GM21360 (cell line): ENCODE data around the gene PCAT6.
"Not testable (repeated sequence)": the region's sequence is repeated elsewhere in the genome, so short reads cannot be mapped to it uniquely, and the experiment has no call there.

ENCODE experiments used
- ATAC-seq: cut with Tn5 transposase; IDR thresholded peaks from one replicate; pipeline ENCODE4 v1.9.1; 2021; ENCODE audit warnings: mild to moderate bottlenecking, moderate library complexity; ENCODE audit not compliant: unreplicated experiment

PCAT6 gene

GRCh38 chr1:202810615-202811295, at the start of gene PCAT6:
PCAT6 (plus strand) TSS chr1:202810954.
- ATAC-seq, result peak; percentile 69

- no peak for ATAC-seq
Observed at GRCh38 chr1:202762019-202762418, 48.7 kb upstream of the PCAT6 start.

- ATAC-seq, result no peak
Observed at GRCh38 chr1:202765721-202766120, 45.0 kb upstream of the PCAT6 start.

- ATAC-seq, result no peak
Observed at GRCh38 chr1:202770135-202770534, 40.6 kb upstream of the PCAT6 start.

GRCh38 chr1:202781180-202781579, 29.6 kb upstream of the PCAT6 start:
- ATAC-seq, result no peak

- ATAC-seq, result no peak
Observed at GRCh38 chr1:202786804-202787203, 23.9 kb upstream of the PCAT6 start.

- ATAC-seq, result no peak
Observed at GRCh38 chr1:202788800-202789199, 22.0 kb upstream of the PCAT6 start.

GRCh38 chr1:202791077-202791747, 19.5 kb upstream of the PCAT6 start:
- ATAC-seq, result no peak

- ATAC-seq, result no peak
Observed at GRCh38 chr1:202794051-202794740, 16.6 kb upstream of the PCAT6 start.

GRCh38 chr1:202794931-202795330, 15.8 kb upstream of the PCAT6 start:
- not testable (repeated sequence) for ATAC-seq

GRCh38 chr1:202796670-202797069, 14.1 kb upstream of the PCAT6 start:
- no peak for ATAC-seq

GRCh38 chr1:202798260-202798659, 12.5 kb upstream of the PCAT6 start:
- ATAC-seq, result no peak

GRCh38 chr1:202798792-202799331, 11.9 kb upstream of the PCAT6 start:
- no peak for ATAC-seq

GRCh38 chr1:202800742-202801141, 10.0 kb upstream of the PCAT6 start:
- ATAC-seq, result no peak

GRCh38 chr1:202801175-202801574, 9.6 kb upstream of the PCAT6 start:
- ATAC-seq, result no peak

- no peak for ATAC-seq
Observed at GRCh38 chr1:202802034-202802433, 8.7 kb upstream of the PCAT6 start.

GRCh38 chr1:202802998-202803932, 7.5 kb upstream of the PCAT6 start:
- no peak for ATAC-seq

- no peak for ATAC-seq
Observed at GRCh38 chr1:202804126-202804525, 6.6 kb upstream of the PCAT6 start.

GRCh38 chr1:202805886-202806844, 4.6 kb upstream of the PCAT6 start:
- ATAC-seq, result no peak
